Transverse colon (tissue), 4 donors: Measurements from ENCODE around the gene KPNB1. TPM values are rescaled to one million over a fixed set of nuclear protein-coding genes. Genes with fewer than 3 reads are reported as not detected.
A peak's percentile ranks its signal among the peaks of the same experiment; 100 is the strongest.

Experiments
- DNase-seq: peaks from one replicate; pipeline ENCODE4 v3.0.0-alpha.2; 2019
- H3K27ac ChIP-seq, 4 donors: fragments of 200-600 bp; sonication (generic); 2 replicates each; pipeline ENCODE4 v1.5.1; 2016 to 2018; ENCODE audit warnings: inconsistent platforms in 4 of 4
- H3K27me3 ChIP-seq: fragments of 200-600 bp; sonication (generic); 2 replicates; pipeline ENCODE4 v1.5.1; 2017; ENCODE audit warnings: inconsistent platforms
- H3K36me3 ChIP-seq, 4 donors: fragments of 200-600 bp; sonication (generic); 2 replicates each; pipeline ENCODE4 v1.5.1; 2017 to 2019; ENCODE audit warnings: inconsistent platforms in 4 of 4
- H3K4me1 ChIP-seq, 4 donors: fragments of 200-600 bp; sonication (generic); 2 replicates each; pipeline ENCODE4 v1.5.1; 2017 to 2020; ENCODE audit warnings: inconsistent platforms in 4 of 4
- H3K4me3 ChIP-seq, 4 donors: fragments of 200-600 bp; sonication (generic); 1 replicate in 1 of 4; 2 replicates in 3 of 4; pipeline versions ENCODE4 v1.5.1 to v1.6.1; 2017 to 2019; ENCODE audit warnings: inconsistent platforms in 4 of 4
- H3K9me3 ChIP-seq, 2 donors: fragments of 200-600 bp; sonication (generic); 2 replicates each; pipeline ENCODE4 v1.5.1; 2017 to 2019; ENCODE audit warnings: inconsistent platforms in 2 of 2
- CTCF ChIP-seq, 5 experiments: fragments of 200-600 bp in 3 of 5; fragments of 450-650 bp in 2 of 5; sonication (generic) in 3 of 5; IDR thresholded peaks; 1 replicate in 2 of 5; 2 replicates in 3 of 5; pipeline ENCODE4 v1.5.1; 2016 to 2017; ENCODE audit warnings: antibody characterized with exemption in 5 of 5, inconsistent platforms in 3 of 5, mild to moderate bottlenecking in 2 of 5, moderate library complexity in 1 of 5
- EP300 ChIP-seq: sonication (generic); formaldehyde crosslinking; IDR thresholded peaks from one replicate; pipeline ENCODE4 v1.6.1; 2017; ENCODE audit warnings: antibody characterized with exemption, low read depth
- POLR2A ChIP-seq: fragments of 450-650 bp; IDR thresholded peaks from one replicate; pipeline ENCODE4 v1.6.1; 2016; ENCODE audit warnings: antibody characterized with exemption, mild to moderate bottlenecking, moderate library complexity
- POLR2AphosphoS5 ChIP-seq, 3 donors: sonication (generic); formaldehyde crosslinking; IDR thresholded peaks; one replicate each; pipeline ENCODE4 v1.6.1; 2016; ENCODE audit warnings: antibody characterized with exemption in 3 of 3
- WGBS, 2 donors: methylation state at CpG; one replicate each; pipeline ENCODE4 v1.1.5; 2018; ENCODE audit warnings: low coverage in 1 of 2; 5-methylcytosine and 5-hydroxymethylcytosine counted together
- in situ Hi-C, 4 donors: fragments of 200-750 bp; cut with MboI; loops; one replicate each; pipeline versions ENCODE4 v1.15.0 to v1.15.1; 2017; ENCODE audit warnings: low sequenced_read_pairs in 3 of 4, low pct_ligation_motif_present in 1 of 4, low pct_unique_long_range_greater_than_20kb in 1 of 4
- intact Hi-C: fragments of 100-400 bp; cut with DNase I; formaldehyde crosslinking; loops from one replicate; pipeline ENCODE4 v1.15.1; 2023; ENCODE audit warnings: low total_unique reads
- total RNA-seq, 4 donors: library from RNA; depleted of rRNA; stranded (reverse); fragments of >200 nt; gene quantifications; one replicate each; pipeline ENCODE4 v1.1.0, GENCODE V29; 2016

The KPNB1 gene
- total RNA-seq, 4 donors from 2014 or later = 39.2 to 176 (median 133) TPM

GRCh38 chr17:47644324-47644723, 5.4 kb upstream of the KPNB1 start:
- DNase-seq = no peak
- in situ Hi-C loops (no loop called here), intact Hi-C loops (no loop called here)
- no peak overlapping the region for H3K4me3 ChIP-seq
- 80 to 94% methylated on average over 1 to 5 of the region's 5 CpGs for WGBS, 2 donors
- no peak overlapping the region for H3K27ac ChIP-seq
- H3K4me1 ChIP-seq = peaks cover 7 to 17% (median 8%) of the 10 kb centered on the region in 4 donors
- no peak for TF ChIP-seq CTCF (IDR thresholded peaks at IDR 0.05)
- no peak for TF ChIP-seq EP300
- no peak for TF ChIP-seq POLR2A
- TF ChIP-seq POLR2AphosphoS5 (IDR thresholded peaks at IDR 0.05) = no peak
- H3K36me3 ChIP-seq = no peaks in the 10 kb centered on the region
- H3K27me3 ChIP-seq = no peaks in the 10 kb centered on the region
- no peaks in the 10 kb centered on the region for H3K9me3 ChIP-seq

- H3K4me3 ChIP-seq = peak overlapping the region; percentile 83 to 92 (median 90)
- DNase-seq = no peak
- intact Hi-C loops = no loop called here
- H3K4me1 ChIP-seq = peaks cover 20 to 54% (median 28%) of the 10 kb centered on the region in 4 donors
- no peaks in the 10 kb centered on the region for H3K9me3 ChIP-seq
- H3K36me3 ChIP-seq = peaks cover 0 to 27% (median 14%) of the 10 kb centered on the region in 4 donors
- H3K27ac ChIP-seq = peak overlapping the region; percentile 93 to 99 (median 96)
- no peaks in the 10 kb centered on the region for H3K27me3 ChIP-seq
- TF ChIP-seq POLR2AphosphoS5 (IDR thresholded peaks at IDR 0.05) (peak in 2 of 3 donors; percentile 7 to 41), EP300 (no peak), POLR2A (peak; percentile 68)
- in situ Hi-C loops = no loop called here
- WGBS, 2 donors = 0% methylated on average over 16 of the region's 48 CpGs; no CpG with 5 or more reads in 1 of the 2 donors
These were observed 329 bp downstream of the KPNB1 start for GRCh38 chr17:47649972-47650524.

- peak; percentile 96 for DNase-seq
- intact Hi-C loops (no loop called here), in situ Hi-C loops (no loop called here)
- Histone ChIP-seq H3K4me1 (peaks cover 22 to 57% (median 28%) of the 10 kb centered on the region in 4 donors), H3K27ac (peak overlapping the region; percentile 93 to 99 (median 96)), H3K27me3 (no peaks in the 10 kb centered on the region), H3K9me3 (no peaks in the 10 kb centered on the region), H3K36me3 (peaks cover 0 to 32% (median 15%) of the 10 kb centered on the region in 4 donors), H3K4me3 (peak overlapping the region; percentile 83 to 92 (median 90))
- WGBS, 2 donors = 3% methylated on average over 7 to 14 of the region's 39 CpGs
- TF ChIP-seq POLR2AphosphoS5 (IDR thresholded peaks at IDR 0.05) = no peak
- peak in 1 of 5 experiments; percentile 8 for TF ChIP-seq CTCF (IDR thresholded peaks at IDR 0.05)
- TF ChIP-seq EP300 = no peak
These were observed 1.1 kb downstream of the KPNB1 start for GRCh38 chr17:47650525-47651522.

- Histone ChIP-seq H3K4me1 (peaks cover 22 to 57% (median 28%) of the 10 kb centered on the region in 4 donors), H3K9me3 (no peaks in the 10 kb centered on the region), H3K27me3 (no peaks in the 10 kb centered on the region), H3K36me3 (peaks cover 0 to 41% (median 20%) of the 10 kb centered on the region in 4 donors), H3K27ac (peak overlapping the region in 2 of 4 donors; percentile 93 to 97), H3K4me3 (peak overlapping the region in 1 of 4 donors; percentile 89)
- 36 to 50% methylated on average over 2 of the region's 2 CpGs for WGBS, 2 donors
- in situ Hi-C loops (no loop called here), intact Hi-C loops (no loop called here)
- TF ChIP-seq CTCF (IDR thresholded peaks at IDR 0.05) = no peak
- no peak for TF ChIP-seq POLR2A
- DNase-seq = no peak
These were observed 2.0 kb downstream of the KPNB1 start for GRCh38 chr17:47651704-47652103.
